SK-N-SH (cell line): ENCODE results near the gene ANKS6. TPM values are rescaled to one million over a fixed set of nuclear protein-coding genes. Genes with fewer than 3 reads are reported as not detected.

Experiments
- CTCF ChIA-PET: fragments of 300-600, 350-600 bp; formaldehyde crosslinking; extraction: SDS; loops from one replicate; lab custom pipeline; 2021; lab: Yijun Ruan, JAX
- POLR2A ChIA-PET: fragments of 350-600 bp; sonication (Branson Sonifier 250); formaldehyde crosslinking; extraction: SDS; loops from one replicate; lab custom pipeline; 2020; ENCODE audit warnings: antibody characterized with exemption, inconsistent platforms; lab: Yijun Ruan, JAX
- DNase-seq: peaks from one replicate; pipeline ENCODE4 v3.0.0; 2012
- H2AFZ ChIP-seq: fragments of 200-600 bp; sonication (generic); 2 replicates; pipeline ENCODE4 v1.8.1; 2016; ENCODE audit warnings: antibody characterized with exemption, mild to moderate bottlenecking, low read depth
- H3F3A ChIP-seq: fragments of 200-600 bp; sonication (generic); replicated peaks from 2 replicates; pipeline ENCODE3; 2016; ENCODE audit warnings: antibody characterized with exemption, mild to moderate bottlenecking; ENCODE audit not compliant: insufficient read depth
- H3K27ac ChIP-seq, 2 experiments: fragments of 200-500 bp in 1 of 2; fragments of 200-600 bp in 1 of 2; sonication (Bioruptor generic) in 1 of 2; sonication (generic), shearing (Covaris generic) in 1 of 2; 2 replicates each; pipeline versions ENCODE4 v1.5.1 to v1.6.1; 2014 to 2016; ENCODE audit warnings: low read depth in 2 of 2, inconsistent platforms in 1 of 2, low read length in 1 of 2, mild to moderate bottlenecking in 1 of 2, mixed read lengths in 1 of 2
- H3K27me3 ChIP-seq: fragments of 200-600 bp; sonication (generic), shearing (Covaris generic); 2 replicates; pipeline ENCODE4 v1.6.1; 2016; ENCODE audit warnings: mixed run types; ENCODE audit not compliant: insufficient read depth
- H3K36me3 ChIP-seq, 2 experiments: fragments of 200-500 bp in 1 of 2; fragments of 200-600 bp in 1 of 2; sonication (Bioruptor generic) in 1 of 2; sonication (generic) in 1 of 2; replicated peaks in 1 of 2; 2 replicates each; pipeline versions ENCODE3 to v1.5.1; 2014 to 2016; ENCODE audit warnings: low read length in 1 of 2, mild to moderate bottlenecking in 1 of 2; ENCODE audit not compliant: insufficient read depth in 2 of 2, control insufficient read depth in 1 of 2
- H3K4me1 ChIP-seq, 2 experiments: fragments of 200-500 bp in 1 of 2; fragments of 200-600 bp in 1 of 2; sonication (Bioruptor generic) in 1 of 2; sonication (generic), shearing (Covaris generic) in 1 of 2; 2 replicates each; pipeline versions ENCODE4 v1.5.1 to v1.6.1; 2014 to 2016; ENCODE audit warnings: low read depth in 1 of 2, low read length in 1 of 2, mixed run types in 1 of 2; ENCODE audit not compliant: insufficient read depth in 2 of 2, control insufficient read depth in 1 of 2
- H3K4me2 ChIP-seq: fragments of 200-600 bp; sonication (generic), shearing (Covaris generic); 2 replicates; pipeline ENCODE4 v1.6.1; 2017; ENCODE audit warnings: mixed run types
- H3K4me3 ChIP-seq, 2 experiments: fragments of 200-500 bp in 1 of 2; fragments of 200-600 bp in 1 of 2; sonication (Bioruptor generic) in 1 of 2; sonication (generic), shearing (Covaris generic) in 1 of 2; 2 replicates each; pipeline versions ENCODE4 v1.5.1 to v1.8.1; 2014 to 2016; ENCODE audit warnings: low read depth in 2 of 2, inconsistent platforms in 1 of 2, low read length in 1 of 2, mild to moderate bottlenecking in 1 of 2, mixed read lengths in 1 of 2, moderate library complexity in 1 of 2
- H3K79me2 ChIP-seq: fragments of 200-600 bp; sonication (generic); 2 replicates; pipeline ENCODE4 v1.8.1; 2017; ENCODE audit warnings: mild to moderate bottlenecking; ENCODE audit not compliant: insufficient read depth
- H3K9ac ChIP-seq: fragments of 200-600 bp; sonication (generic); 2 replicates; pipeline ENCODE4 v1.6.1; 2017; ENCODE audit warnings: mixed run types
- H3K9me2 ChIP-seq: fragments of 200-600 bp; sonication (generic); 2 replicates; pipeline ENCODE4 v1.6.1; 2017; ENCODE audit warnings: mixed run types
- H3K9me3 ChIP-seq: fragments of 200-600 bp; sonication (generic); 2 replicates; pipeline ENCODE4 v1.6.1; 2017; ENCODE audit warnings: mixed run types, mild to moderate bottlenecking, moderate library complexity
- H4K20me1 ChIP-seq: fragments of 200-600 bp; sonication (generic); 2 replicates; pipeline ENCODE4 v1.6.1; 2017; ENCODE audit warnings: mild to moderate bottlenecking, mixed run types; ENCODE audit not compliant: insufficient read depth
- ELF1 ChIP-seq: IDR thresholded peaks from 2 replicates; pipeline ENCODE4 v1.4.0; 2012
- EZH2phosphoT487 ChIP-seq: fragments of 200-600 bp; sonication (generic); IDR thresholded peaks from 2 replicates; pipeline ENCODE4 v1.6.1; 2017; ENCODE audit warnings: low read depth, mixed run types, mild to moderate bottlenecking, antibody characterized with exemption, moderate library complexity, borderline replicate concordance
- GATA2 ChIP-seq: sonication (generic); formaldehyde crosslinking; IDR thresholded peaks from 2 replicates; pipeline ENCODE4 v1.5.0; 2020; ENCODE audit warnings: mild to moderate bottlenecking, missing genetic modification reagents
- IRF3 ChIP-seq: fragments of 150-350 bp; IDR thresholded peaks from 2 replicates; pipeline ENCODE4 v1.6.1; 2016; ENCODE audit warnings: mild to moderate bottlenecking, low read depth, low read length
- PBX3 ChIP-seq: IDR thresholded peaks from 2 replicates; pipeline ENCODE4; 2012
- RAD21 ChIP-seq: IDR thresholded peaks from 2 replicates; pipeline ENCODE4 v1.6.1; 2012; ENCODE audit warnings: mild to moderate bottlenecking, low read length
- REST ChIP-seq: IDR thresholded peaks from 2 replicates; pipeline ENCODE4 v1.6.1; 2012; ENCODE audit warnings: mild to moderate bottlenecking, low read depth, low read length, moderate library complexity
- SIN3A ChIP-seq: IDR thresholded peaks from 2 replicates; pipeline ENCODE4 v1.6.1; 2012; ENCODE audit warnings: low read depth, mild to moderate bottlenecking, low read length, moderate library complexity, borderline replicate concordance
- SMC3 ChIP-seq: IDR thresholded peaks from 2 replicates; pipeline ENCODE4 v1.6.1; 2012; ENCODE audit warnings: low read depth, low read length, improper control_type of control experiment
- USF1 ChIP-seq: IDR thresholded peaks from 2 replicates; pipeline ENCODE4 v1.4.0; 2012; ENCODE audit warnings: low read depth, borderline replicate concordance
- YY1 ChIP-seq: IDR thresholded peaks from 2 replicates; pipeline ENCODE4 v1.4.0; 2012; ENCODE audit warnings: low read depth, mild to moderate bottlenecking
- ZBTB33 ChIP-seq: IDR thresholded peaks from 2 replicates; pipeline ENCODE4 v1.4.0; 2012; ENCODE audit warnings: low read depth, borderline replicate concordance
- WGBS: methylation state at CpG from one replicate; pipeline ENCODE4 v1.1.6; 2017; ENCODE audit warnings: low lambda C conversion rate; 5-methylcytosine and 5-hydroxymethylcytosine counted together
- polyA plus RNA-seq, 3 experiments: library from polyadenylated mRNA; depleted of rRNA; stranded (reverse); fragments of >200 nt; gene quantifications; 2 replicates each; pipeline ENCODE4 v1.2.3, GENCODE V29; 2012

ANKS6 gene
- polyA plus RNA-seq, 1 of the 3 experiments (the other 2 are of a cell fraction), result 29.3 TPM

GRCh38 chr9:98821831-98822230 lies 25.5 kb upstream of the ANKS6 start (continued):
- TF ChIP-seq REST (no peak), SIN3A (no peak), ELF1 (no peak)
- TF ChIP-seq, all 33 proteins: peak for 0

GRCh38 chr9:98819231-98819630 lies 22.9 kb upstream of the ANKS6 start:
- no peak overlapping the region for H3K9ac ChIP-seq
- H3K4me2 ChIP-seq, result no peak overlapping the region
- H3K27ac ChIP-seq, result no peak overlapping the region
- no peak overlapping the region for H3K4me3 ChIP-seq
- 69% methylated on average over 2 of the region's 3 CpGs for WGBS
- H3K9me3 ChIP-seq, result no peaks in the 10 kb centered on the region
- H3K4me1 ChIP-seq, result no peaks in the 10 kb centered on the region
- ChIA-PET POLR2A (no interaction called here), CTCF (no interaction called here)
- H2AFZ ChIP-seq, result no peak overlapping the region
- no peak for TF ChIP-seq EZH2phosphoT487
- TF ChIP-seq IRF3, result no peak
- TF ChIP-seq YY1, result no peak
- no peak for TF ChIP-seq SMC3
- no peak for TF ChIP-seq SIN3A
- no peak for DNase-seq
- no peaks in the 10 kb centered on the region for H3F3A ChIP-seq
- no peaks in the 10 kb centered on the region for H3K36me3 ChIP-seq
- H3K27me3 ChIP-seq, result no peaks in the 10 kb centered on the region
- no peaks in the 10 kb centered on the region for H4K20me1 ChIP-seq
- H3K79me2 ChIP-seq, result no peaks in the 10 kb centered on the region
- no peaks in the 10 kb centered on the region for H3K9me2 ChIP-seq

- H3K4me3 ChIP-seq, result no peak overlapping the region
- ChIA-PET CTCF (no interaction called here), POLR2A (no interaction called here)
- H3K27me3 ChIP-seq, result no peaks in the 10 kb centered on the region
- H3F3A ChIP-seq, result no peaks in the 10 kb centered on the region
- no peaks in the 10 kb centered on the region for H3K4me1 ChIP-seq
- H4K20me1 ChIP-seq, result no peaks in the 10 kb centered on the region
- no peak overlapping the region for H2AFZ ChIP-seq
- WGBS, result 70% methylated on average over 2 of the region's 2 CpGs
- no peak overlapping the region for H3K27ac ChIP-seq
- TF ChIP-seq RAD21 (no peak), ZBTB33 (no peak), GATA2 (no peak), PBX3 (no peak), USF1 (no peak), ELF1 (no peak)
- H3K9ac ChIP-seq, result no peak overlapping the region
- no peaks in the 10 kb centered on the region for H3K36me3 ChIP-seq
- H3K4me2 ChIP-seq, result no peak overlapping the region
- no peaks in the 10 kb centered on the region for H3K9me3 ChIP-seq
- H3K79me2 ChIP-seq, result no peaks in the 10 kb centered on the region
- H3K9me2 ChIP-seq, result no peaks in the 10 kb centered on the region
- DNase-seq, result no peak
Observed at GRCh38 chr9:98818764-98819163, 22.4 kb upstream of the ANKS6 start.
